Measurements from ENCODE around the gene STAM2.
A peak's percentile ranks its signal among the peaks of the same experiment; 100 is the strongest.

The STAM2 gene

GRCh38 chr2:152099367-152100050, 76.1 kb downstream of the STAM2 start:
- Histone ChIP-seq H3K4me1 (no peaks in the 10 kb centered on the region), H3K9me3 (no peaks in the 10 kb centered on the region), H3K36me3 (no peaks in the 10 kb centered on the region), H3K27me3 (peaks cover 47% of the 10 kb centered on the region), H3K4me3 (ENCODE audit: low read depth, low read length) (peak overlapping the region; percentile 20; the same call in 1 of the 2 replicates)
- DNase-seq, result no peak
- no peak for TF ChIP-seq CTCF (IDR thresholded peaks at IDR 0.05; ENCODE audit: low read depth, low read length)

GRCh38 chr2:152098496-152099366, 76.8 kb downstream of the STAM2 start, which contains the start of gene CACNB4:
Gene CACNB4 (minus strand): TSS chr2:152099044.
- TF ChIP-seq CTCF (IDR thresholded peaks at IDR 0.05; ENCODE audit: low read depth, low read length), result no peak
- H3K4me1 ChIP-seq, result no peaks in the 10 kb centered on the region
- DNase-seq, result no peak
- H3K4me3 ChIP-seq (ENCODE audit: low read depth, low read length), result peak within 1 kb of the TSS; percentile 20; the same call in 1 of the 2 replicates
- no peaks in the 10 kb centered on the region for H3K36me3 ChIP-seq
- H3K27me3 ChIP-seq, result peaks cover 47% of the 10 kb centered on the region
- no peaks in the 10 kb centered on the region for H3K9me3 ChIP-seq

GRCh38 chr2:152097801-152098495, 77.6 kb downstream of the STAM2 start:
- no peak overlapping the region for H3K4me3 ChIP-seq (ENCODE audit: low read depth, low read length)
- TF ChIP-seq CTCF (IDR thresholded peaks at IDR 0.05; ENCODE audit: low read depth, low read length), result no peak
- H3K4me1 ChIP-seq, result no peaks in the 10 kb centered on the region
- peaks cover 47% of the 10 kb centered on the region for H3K27me3 ChIP-seq
- no peak for DNase-seq
- H3K36me3 ChIP-seq, result no peaks in the 10 kb centered on the region
- no peaks in the 10 kb centered on the region for H3K9me3 ChIP-seq

GRCh38 chr2:152097290-152097800, 78.2 kb downstream of the STAM2 start:
- Histone ChIP-seq H3K27me3 (peaks cover 47% of the 10 kb centered on the region), H3K4me1 (no peaks in the 10 kb centered on the region), H3K36me3 (no peaks in the 10 kb centered on the region), H3K9me3 (no peaks in the 10 kb centered on the region), H3K4me3 (ENCODE audit: low read depth, low read length) (no peak overlapping the region)
- no peak for TF ChIP-seq CTCF (IDR thresholded peaks at IDR 0.05; ENCODE audit: low read depth, low read length)
- DNase-seq, result no peak

GRCh38 chr2:152095146-152095545, 80.4 kb downstream of the STAM2 start:
- H3K36me3 ChIP-seq, result no peaks in the 10 kb centered on the region
- no peak for TF ChIP-seq CTCF (IDR thresholded peaks at IDR 0.05; ENCODE audit: low read depth, low read length)
- no peak overlapping the region for H3K4me3 ChIP-seq (ENCODE audit: low read depth, low read length)
- H3K4me1 ChIP-seq, result no peaks in the 10 kb centered on the region
- H3K9me3 ChIP-seq, result no peaks in the 10 kb centered on the region
- DNase-seq, result no peak
- H3K27me3 ChIP-seq, result peaks cover 41% of the 10 kb centered on the region
